GM12878 (cell line): ENCODE results near the gene PALMD. TPM values are rescaled to one million over a fixed set of nuclear protein-coding genes. Genes with fewer than 3 reads are reported as not detected.

Experiments used
- ATAC-seq: fragments of 200-7000 bp; cut with Tn5 transposase; 3 replicates; pipeline ENCODE4 v1.9.1; 2020; ENCODE audit warnings: mild to moderate bottlenecking, moderate library complexity
- BruUV-seq: library from RNA; stranded (reverse); fragments of 400-500 nt; replicated peaks from 2 replicates; lab custom pipeline; 2021; lab: Mats Ljungman, UMichigan
- CTCF ChIA-PET: fragments of 300-600 bp; sonication (Branson Sonifier 250); formaldehyde crosslinking; extraction: SDS; loops from one replicate; lab custom pipeline; 2021; ENCODE audit warnings: inconsistent platforms; lab: Yijun Ruan, JAX
- POLR2A ChIA-PET: fragments of 350-600 bp; formaldehyde crosslinking; extraction: SDS; loops from one replicate; lab custom pipeline; 2021; ENCODE audit warnings: inconsistent platforms; lab: Charles Lee
- RAD21 ChIA-PET: fragments of 300-600 bp; sonication (Branson Sonifier 250); formaldehyde crosslinking; loops from one replicate; lab custom pipeline; 2023; ENCODE audit warnings: antibody characterized with exemption; ENCODE audit not compliant: unreplicated experiment; lab: Charles Lee
- SMC1A ChIA-PET: fragments of 300-600 bp; sonication (Branson Sonifier 250); formaldehyde crosslinking; loops from one replicate; lab custom pipeline; 2023; ENCODE audit not compliant: unreplicated experiment, uncharacterized antibody; lab: Charles Lee
- DNase-seq: peaks from one replicate; pipeline ENCODE4 v3.0.0-alpha.2; 2011; ENCODE audit warnings: low read depth, low spot score
- FAIRE-seq: peaks from 3 replicates; lab custom pipeline; 2011; peaks lifted over from hg19 to GRCh38; lab: Jason Lieb, UNC
- H2AFZ ChIP-seq: 2 replicates; pipeline ENCODE4 v1.6.0; 2011; ENCODE audit warnings: low read depth, low read length, control low read depth; ENCODE audit not compliant: control insufficient read depth
- H3K27ac ChIP-seq: 2 replicates; pipeline ENCODE4 v1.5.1; 2011; ENCODE audit warnings: control low read depth; ENCODE audit not compliant: control insufficient read depth, insufficient read depth
- H3K27me3 ChIP-seq, 2 experiments: replicated peaks in 1 of 2; 2 replicates each; pipeline versions ENCODE4 v1.6.0 to v1.6.1; 2011; ENCODE audit warnings: low read length in 1 of 2; ENCODE audit not compliant: control insufficient read depth in 2 of 2, insufficient read depth in 2 of 2
- H3K36me3 ChIP-seq, 2 experiments: 2 replicates each; pipeline ENCODE4 v1.5.1; 2011; ENCODE audit warnings: low read length in 1 of 2; ENCODE audit not compliant: control insufficient read depth in 2 of 2, insufficient read depth in 2 of 2
- H3K4me1 ChIP-seq: 2 replicates; pipeline ENCODE4 v1.6.1; 2011; ENCODE audit warnings: mild to moderate bottlenecking, low read length, moderate library complexity, mixed read lengths; ENCODE audit not compliant: control insufficient read depth, insufficient read depth
- H3K4me2 ChIP-seq: 2 replicates; pipeline ENCODE4 v1.6.0; 2011; ENCODE audit warnings: control low read depth; ENCODE audit not compliant: control insufficient read depth, insufficient read depth
- H3K4me3 ChIP-seq: fragments of 200-600 bp; sonication (generic); 2 replicates; pipeline ENCODE4 v1.5.1; 2016
- H3K79me2 ChIP-seq: 2 replicates; pipeline ENCODE4 v1.6.0; 2011; ENCODE audit warnings: low read length; ENCODE audit not compliant: control insufficient read depth, insufficient read depth
- H3K9ac ChIP-seq: 2 replicates; pipeline ENCODE4 v1.8.0; 2011; ENCODE audit warnings: low read length, control low read depth, mixed read lengths; ENCODE audit not compliant: control insufficient read depth, insufficient read depth
- H3K9me3 ChIP-seq: replicated peaks from 3 replicates; pipeline ENCODE4 v1.5.1; 2011; ENCODE audit warnings: mild to moderate bottlenecking, low read length; ENCODE audit not compliant: control insufficient read depth, insufficient read depth
- H4K20me1 ChIP-seq: 2 replicates; pipeline ENCODE4 v1.6.0; 2011; ENCODE audit not compliant: control insufficient read depth, insufficient read depth
- ATF7 ChIP-seq: fragments of 450-650 bp; IDR thresholded peaks from 2 replicates; pipeline ENCODE4 v1.6.1; 2016; ENCODE audit warnings: low read depth, mild to moderate bottlenecking
- BHLHE40 ChIP-seq, 2 experiments: fragments of 450-650 bp in 1 of 2; IDR thresholded peaks; 2 replicates each; pipeline ENCODE4 v1.6.1; 2011 to 2017; ENCODE audit warnings: low read depth in 2 of 2, borderline replicate concordance in 1 of 2, improper control_type of control experiment in 1 of 2, low read length in 1 of 2, mild to moderate bottlenecking in 1 of 2
- CBX3 ChIP-seq: fragments of 200-600 bp; sonication (generic); IDR thresholded peaks from 2 replicates; pipeline ENCODE4 v1.6.1; 2016; ENCODE audit warnings: low read depth, borderline replicate concordance
- CHD2 ChIP-seq: IDR thresholded peaks from 2 replicates; pipeline ENCODE4 v1.6.1; 2011; ENCODE audit warnings: low read depth, low read length, improper control_type of control experiment, borderline replicate concordance
- HDAC6 ChIP-seq: fragments of 200-600 bp; sonication (generic); IDR thresholded peaks from one replicate; pipeline ENCODE4 v1.8.0; 2017; ENCODE audit warnings: antibody characterized with exemption; ENCODE audit not compliant: unreplicated experiment
- NR2F1 ChIP-seq: fragments of 450-650 bp; conservative IDR thresholded peaks from 2 replicates; pipeline ENCODE4 v1.6.1; 2017; ENCODE audit warnings: mild to moderate bottlenecking
- RCOR1 ChIP-seq: conservative IDR thresholded peaks from 2 replicates; pipeline ENCODE4 v1.6.1; 2012; ENCODE audit warnings: low read depth, low read length, improper control_type of control experiment
- SP1 ChIP-seq: IDR thresholded peaks from one replicate; pipeline ENCODE4 v1.6.1; 2011; ENCODE audit warnings: low read depth, low read length
- SRF ChIP-seq, 2 experiments: IDR thresholded peaks; 2 replicates each; pipeline ENCODE4 v1.6.1; 2011; ENCODE audit warnings: low read depth in 2 of 2, low read length in 2 of 2, mild to moderate bottlenecking in 1 of 2, moderate library complexity in 1 of 2
- ZNF207 ChIP-seq: fragments of 450-650 bp; IDR thresholded peaks from 2 replicates; pipeline ENCODE4 v1.6.1; 2014; ENCODE audit warnings: antibody characterized with exemption, mild to moderate bottlenecking, borderline replicate concordance
- WGBS: methylation state at CpG from one replicate; pipeline ENCODE4 v1.1.6; 2016; ENCODE audit warnings: low lambda C conversion rate; ENCODE audit not compliant: insufficient replicate concordance, insufficient coverage; ENCODE audit errors: missing lambda C conversion rate; 5-methylcytosine and 5-hydroxymethylcytosine counted together
- in situ Hi-C: fragments of 300-500 bp; cut with MboI; formaldehyde crosslinking; loops from 9 replicates; pipeline ENCODE4 v1.14.3; 2018; ENCODE audit warnings: mixed read lengths
- intact Hi-C: fragments of 100-400 bp; cut with micrococcal nuclease; formaldehyde crosslinking; loops from one replicate; pipeline ENCODE4 v1.14.2; 2022; ENCODE audit not compliant: unreplicated experiment
- polyA plus RNA-seq, 11 experiments: library from polyadenylated mRNA; depleted of rRNA in 4 of 11; unstranded in 6 of 11; stranded (reverse) in 5 of 11; fragments of >200 nt; fragmentation: Nextera tagmentation in 4 of 11; fragmentation: Illumina TruSeq in 1 of 11; extraction: Ambion mirVana in 4 of 11; extraction: Trizol in 1 of 11; gene quantifications; 1 replicate in 1 of 11; 2 replicates in 10 of 11; pipeline versions ENCODE4 v1.2.1 to v1.2.3, GENCODE V29; 2011 to 2016; ENCODE audit warnings: inconsistent platforms in 2 of 11, missing spikeins in 2 of 11, low read depth in 1 of 11
- total RNA-seq, 4 experiments: library from RNA; depleted of rRNA in 3 of 4; stranded (reverse); fragments of >200 nt in 3 of 4; fragmentation: Illumina TruSeq in 1 of 4; extraction: Trizol in 1 of 4; gene quantifications; 2 replicates each; pipeline versions ENCODE4 v1.2.1 to v1.2.3, GENCODE V29; 2013 to 2021
- TF ChIP-seq, protein P1 (sequence below): IDR thresholded peaks from 2 replicates; pipeline ENCODE4 v1.6.1; 2011; ENCODE audit warnings: low read depth, mild to moderate bottlenecking, low read length, moderate library complexity, borderline replicate concordance; ENCODE audit errors: extremely low read depth

PALMD gene
- total and polyA plus RNA-seq, 10 of the 15 experiments (the other 5 are each of a cell fraction or from before 2014, with no cell fraction given): under 0.01 to 0.09 (median 0.04) TPM; not detected in 4

GRCh38 chr1:99613716-99614115 is 32.2 kb upstream of the PALMD start:
- no peak overlapping the region for H2AFZ ChIP-seq
- DNase-seq (no peak), ATAC-seq (no peak), FAIRE-seq (no peak)
- ChIA-PET POLR2A (no interaction called here), SMC1A (no interaction called here), CTCF (no interaction called here), RAD21 (no interaction called here)
- H4K20me1 ChIP-seq: no peaks in the 10 kb centered on the region
- no peaks in the 10 kb centered on the region for H3K27me3 ChIP-seq
- no peak overlapping the region for H3K9ac ChIP-seq
- no TSS peak for BruUV-seq
- TF ChIP-seq SRF (IDR thresholded peaks at IDR 0.05; ENCODE audit: low read depth in 2 of 2, low read length in 2 of 2): no peak
- TF ChIP-seq, protein P1, sequence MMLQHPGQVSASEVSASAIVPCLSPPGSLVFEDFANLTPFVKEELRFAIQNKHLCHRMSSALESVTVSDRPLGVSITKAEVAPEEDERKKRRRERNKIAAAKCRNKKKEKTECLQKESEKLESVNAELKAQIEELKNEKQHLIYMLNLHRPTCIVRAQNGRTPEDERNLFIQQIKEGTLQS: no peak
- TF ChIP-seq ATF7: no peak
- TF ChIP-seq HDAC6: no peak
- no peak for TF ChIP-seq BHLHE40 (IDR thresholded peaks at IDR 0.05; ENCODE audit: borderline replicate concordance in 1 of 2, low read depth in 2 of 2, low read length in 1 of 2)
- no peak overlapping the region for H3K4me2 ChIP-seq
- H3K79me2 ChIP-seq: no peaks in the 10 kb centered on the region
- no peak overlapping the region for H3K27ac ChIP-seq
- no peaks in the 10 kb centered on the region for H3K9me3 ChIP-seq
- H3K4me1 ChIP-seq: no peaks in the 10 kb centered on the region
- WGBS: 4% methylated on average over 2 of the region's 2 CpGs
- in situ Hi-C loops: no loop called here
- no peak overlapping the region for H3K4me3 ChIP-seq
- intact Hi-C loops: no loop called here
- no peaks in the 10 kb centered on the region for H3K36me3 ChIP-seq

GRCh38 chr1:99614728-99615127 is 31.2 kb upstream of the PALMD start:
- CTCF ChIA-PET: no interaction called here
- BruUV-seq: no TSS peak

More at GRCh38 chr1:99614728-99615127, 31.2 kb upstream of the PALMD start:
- RAD21 ChIA-PET: no interaction called here
- Histone ChIP-seq H3K36me3 (no peaks in the 10 kb centered on the region), H3K9me3 (no peaks in the 10 kb centered on the region), H3K4me2 (no peak overlapping the region), H3K79me2 (no peaks in the 10 kb centered on the region), H3K9ac (no peak overlapping the region)
- no peak for FAIRE-seq
- TF ChIP-seq NR2F1 (no peak), CBX3 (no peak), SP1 (no peak), CHD2 (no peak), ZNF207 (no peak), RCOR1 (no peak)
- TF ChIP-seq, all 136 proteins: peak for 0
- ATAC-seq: no peak
- DNase-seq: no peak
- ChIA-PET POLR2A (interaction anchor here (0.6 kb wide), 1 partner anchor 37 kb away, joined by 4 read pairs; no protein-coding TSS in a partner anchor), SMC1A (no interaction called here)
- H3K27me3 ChIP-seq: no peaks in the 10 kb centered on the region
- H3K4me1 ChIP-seq: no peaks in the 10 kb centered on the region
- in situ Hi-C loops (no loop called here), intact Hi-C loops (no loop called here)
- no peaks in the 10 kb centered on the region for H4K20me1 ChIP-seq
- no peak overlapping the region for H2AFZ ChIP-seq
- no peak overlapping the region for H3K4me3 ChIP-seq
- H3K27ac ChIP-seq: no peak overlapping the region
